ENCODE measurements around the gene ZFR. TPM values are rescaled to one million over a fixed set of nuclear protein-coding genes. Genes with fewer than 3 reads are reported as not detected.

Gene ZFR
- total RNA-seq, 1 experiment from 2014 or later, result 62.4 TPM

- no peak overlapping the region for H3K14ac ChIP-seq (ENCODE audit: insufficient read depth, low read length)
- H2BK120ac ChIP-seq (ENCODE audit: low read depth, low read length, poor library complexity, severe bottlenecking), result no peak overlapping the region
- H3K79me1 ChIP-seq (ENCODE audit: insufficient read depth, low read depth, low read length, poor library complexity, severe bottlenecking), result peaks cover 5% of the 10 kb centered on the region
- H3K27ac Mint-ChIP-seq, result peak overlapping the region in 1 of 3 experiments; percentile 36; a peak in 1 of 7 replicates
- no peak overlapping the region for H2BK12ac ChIP-seq (ENCODE audit: insufficient read length, low read depth, low read length)
- H2AK5ac ChIP-seq (ENCODE audit: insufficient read length, low read length), result no peak overlapping the region
- H4K8ac ChIP-seq (replicated peaks; ENCODE audit: insufficient read length, low read depth, low read length), result no peak overlapping the region
- H3K9me3 ChIP-seq (ENCODE audit: control insufficient read depth, low read depth, low read length), result no peaks in the 10 kb centered on the region
- no peak overlapping the region for H3K56ac ChIP-seq (ENCODE audit: insufficient read length, low read depth, low read length)
- H2AFZ ChIP-seq (ENCODE audit: low read length), result no peak overlapping the region
- H3K36me3 Mint-ChIP-seq (ENCODE audit: insufficient read depth in 1 of 3, low read depth in 3 of 3), result peaks cover 11 to 28% (median 12%) of the 10 kb centered on the region in 3 experiments
- no peak overlapping the region for H2BK20ac ChIP-seq (ENCODE audit: low read depth, low read length, poor library complexity, severe bottlenecking)
- peaks cover 35% of the 10 kb centered on the region for H3K79me2 ChIP-seq (ENCODE audit: insufficient read depth, low read length)
- H2BK5ac ChIP-seq (ENCODE audit: insufficient read length, low read length), result no peak overlapping the region
- H3T11ph ChIP-seq (ENCODE audit: low read length), result no peak overlapping the region
- H3K4ac ChIP-seq (ENCODE audit: low read depth, low read length), result no peak overlapping the region
- H3K23ac ChIP-seq (ENCODE audit: insufficient read length, low read depth, low read length), result no peak overlapping the region
- no peaks in the 10 kb centered on the region for H3K9me3 Mint-ChIP-seq
- no peaks in the 10 kb centered on the region for H4K20me1 ChIP-seq (ENCODE audit: control insufficient read depth, insufficient read depth, insufficient read length)
- DNase-seq, result no peak
- H2BK15ac ChIP-seq (ENCODE audit: low read depth, low read length), result no peak overlapping the region
- H3K27me3 Mint-ChIP-seq (ENCODE audit: low read depth), result no peaks in the 10 kb centered on the region
- H3K18ac ChIP-seq (ENCODE audit: insufficient read length, low read depth, low read length), result no peak overlapping the region
- no CpG with 5 or more reads among the region's 3 CpGs for WGBS (ENCODE audit: extremely low coverage, insufficient read length, low lambda C conversion rate)
- no peaks in the 10 kb centered on the region for H3K27me3 ChIP-seq (ENCODE audit: insufficient read depth, low read length)
- TF ChIP-seq CTCF (conservative IDR thresholded peaks at IDR 0.05), result no peak
- H3K9ac ChIP-seq (ENCODE audit: extremely low read depth, insufficient read length, low read length), result no peak overlapping the region
- H4K5ac ChIP-seq (ENCODE audit: insufficient read length, low read depth, low read length), result no peak overlapping the region
- H3K4me1 ChIP-seq (ENCODE audit: insufficient read depth, low read length), result peaks cover 3% of the 10 kb centered on the region; the same call in 1 of the 2 replicates
- peaks cover 8% of the 10 kb centered on the region for H3K23me2 ChIP-seq (ENCODE audit: insufficient read length, low read depth, low read length, poor library complexity, severe bottlenecking)
- no peak overlapping the region for H3K27ac ChIP-seq (ENCODE audit: insufficient read length, low read depth, low read length)
- no peak overlapping the region for H3K4me3 Mint-ChIP-seq
- no peak overlapping the region for H4K91ac ChIP-seq (ENCODE audit: insufficient read length, low read depth, low read length)
- peaks cover 23 to 25% of the 10 kb centered on the region in 2 experiments for H3K4me1 Mint-ChIP-seq
- H3K4me2 ChIP-seq (ENCODE audit: insufficient read depth, insufficient read length, low read length), result no peak overlapping the region
Observed at GRCh38 chr5:32308946-32309345, 135.6 kb downstream of the ZFR start.
